ENCODE results near the gene AKAP13.

DNA sequence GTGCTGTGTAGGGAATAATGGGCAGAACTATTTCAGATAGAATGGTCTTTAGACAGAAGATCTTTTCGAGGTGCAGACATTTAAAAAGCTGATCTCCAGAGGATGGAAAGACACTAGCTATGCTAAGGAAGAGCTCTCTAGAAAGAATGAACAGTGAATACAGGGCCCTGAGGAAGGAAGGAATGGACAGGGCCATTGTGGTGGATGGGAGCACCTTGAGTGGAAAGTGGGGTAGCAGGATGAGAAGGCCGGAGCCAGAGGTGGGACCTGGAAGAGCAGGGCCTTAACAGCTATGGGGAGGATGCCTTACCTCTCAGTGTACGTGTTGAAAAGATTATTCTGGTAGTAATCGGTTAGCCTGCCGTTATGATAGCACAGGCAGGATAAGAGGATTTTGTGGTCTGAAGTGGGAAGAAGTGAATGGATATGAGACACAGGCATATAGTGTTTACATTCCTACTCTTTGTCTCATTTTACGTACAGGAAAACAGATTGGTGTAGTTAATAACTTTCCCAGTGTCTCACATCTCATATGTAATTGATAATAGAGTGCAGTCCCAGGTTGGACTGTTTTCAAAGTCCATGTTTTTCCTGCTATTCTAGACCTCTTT lies 241.9 kb downstream of the AKAP13 start:
- TF ChIP-seq GATA2 (IDR thresholded peaks at IDR 0.05; ENCODE audit: low read depth, low read length) (no peak), GATA3 (IDR thresholded peaks at IDR 0.05; ENCODE audit: low read depth, low read length) (no peak)
